NCI-H524 (cell line): ENCODE measurements around the gene PGAP3.

Experiments used
- DNase-seq, 2 experiments: peaks; one replicate each; lab custom pipeline; 2025; lab: John Stamatoyannopoulos, UW

PGAP3 gene

DNA sequence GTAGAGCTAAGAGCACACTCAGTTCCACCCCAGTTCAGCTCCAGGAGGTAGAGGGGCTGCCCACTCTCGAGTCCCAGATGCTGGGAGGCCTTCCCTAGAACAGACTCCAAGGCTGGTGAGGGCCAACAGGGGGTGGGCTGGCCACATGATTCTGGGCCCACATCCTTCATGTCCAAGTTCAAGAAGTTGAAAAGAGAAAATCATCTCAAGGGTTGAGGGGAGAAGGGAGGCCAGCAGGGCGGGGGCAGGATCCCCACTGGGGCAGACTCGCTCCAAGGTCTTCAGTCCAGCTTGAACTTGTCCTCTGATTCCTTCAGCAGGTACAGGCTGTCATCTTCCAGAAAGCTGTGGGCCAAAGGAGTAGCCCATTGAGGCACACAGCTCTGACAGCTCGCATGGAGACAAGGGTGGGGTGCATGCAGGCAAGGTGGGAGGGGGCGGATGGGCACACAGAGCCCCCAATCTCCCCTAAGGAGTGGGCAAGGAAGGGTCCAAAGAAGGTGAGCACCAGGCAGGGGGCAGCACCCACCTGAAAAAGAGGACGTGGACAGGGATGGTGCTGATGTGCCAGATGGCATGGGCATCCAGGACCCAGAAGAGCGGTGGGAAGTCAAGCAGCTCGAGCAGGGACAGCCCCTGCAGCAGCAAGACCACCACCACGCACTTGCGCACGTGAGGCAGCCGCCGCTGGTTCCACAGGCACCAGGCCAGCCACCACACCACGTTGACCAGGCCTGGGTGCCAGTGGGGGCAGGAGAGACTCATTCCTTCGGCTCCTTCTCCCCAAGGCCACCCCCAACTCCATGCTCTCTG lies 15.1 kb downstream of the PGAP3 start:
- DNase-seq = no peak

DNA sequence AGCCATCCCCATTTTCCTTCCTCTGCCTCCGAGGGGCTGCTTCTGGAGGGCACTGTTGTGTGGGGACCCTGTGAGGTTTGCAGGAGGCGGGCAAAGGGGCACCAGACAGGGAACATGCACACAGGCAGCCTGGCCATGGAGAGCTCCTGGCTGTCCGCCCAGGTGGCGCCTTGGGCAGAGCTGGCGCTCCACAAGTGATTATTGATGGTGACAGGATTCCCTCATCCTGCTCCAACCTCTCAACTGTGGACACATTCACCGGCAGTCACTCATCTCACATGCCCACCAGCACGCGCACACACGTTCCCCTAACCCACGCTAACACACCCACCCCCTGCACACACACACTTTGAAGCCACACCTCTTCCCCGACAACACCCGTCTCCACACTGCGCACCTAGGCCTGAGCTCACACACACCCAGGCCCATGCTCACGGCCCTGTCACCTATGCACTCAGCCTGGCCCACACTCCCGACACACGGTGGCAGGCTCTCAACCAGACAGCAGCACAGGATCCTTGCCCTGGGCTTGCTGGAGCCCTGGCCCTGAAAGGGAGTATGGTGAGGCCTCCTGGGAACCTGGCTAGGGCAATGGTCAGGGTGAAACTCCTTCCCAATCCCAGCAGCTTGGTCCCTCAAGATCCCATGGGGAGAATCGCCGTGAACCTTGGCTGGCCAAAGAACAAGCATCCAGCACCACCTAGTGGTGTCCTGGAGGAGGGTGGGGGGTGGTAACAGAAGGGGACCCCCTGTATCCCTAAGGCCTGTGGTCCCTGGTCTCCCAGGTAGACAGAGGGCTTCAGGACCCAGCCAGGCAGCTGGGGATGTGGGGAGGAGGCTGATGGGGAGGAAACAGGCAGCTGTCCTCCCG lies 16.0 kb downstream of the PGAP3 start:
- DNase-seq = peak; percentile 23 to 61

- DNase-seq = no peak
Measured at GRCh38 chr17:39670746-39671145, 17.1 kb downstream of the PGAP3 start.

GRCh38 chr17:39669897-39670735 lies 17.7 kb downstream of the PGAP3 start:
- no peak for DNase-seq

GRCh38 chr17:39667945-39668924 lies 19.6 kb downstream of the PGAP3 start, which contains the start of gene PNMT:
TSS of gene PNMT (plus strand) at chr17:39668453. CDS start at chr17:39668476, 23 bp downstream.
- peak in 1 of 2 experiments; percentile 73 for DNase-seq

- DNase-seq = peak in 1 of 2 experiments; percentile 20
Measured at GRCh38 chr17:39667262-39667944, 20.5 kb downstream of the PGAP3 start.

DNA sequence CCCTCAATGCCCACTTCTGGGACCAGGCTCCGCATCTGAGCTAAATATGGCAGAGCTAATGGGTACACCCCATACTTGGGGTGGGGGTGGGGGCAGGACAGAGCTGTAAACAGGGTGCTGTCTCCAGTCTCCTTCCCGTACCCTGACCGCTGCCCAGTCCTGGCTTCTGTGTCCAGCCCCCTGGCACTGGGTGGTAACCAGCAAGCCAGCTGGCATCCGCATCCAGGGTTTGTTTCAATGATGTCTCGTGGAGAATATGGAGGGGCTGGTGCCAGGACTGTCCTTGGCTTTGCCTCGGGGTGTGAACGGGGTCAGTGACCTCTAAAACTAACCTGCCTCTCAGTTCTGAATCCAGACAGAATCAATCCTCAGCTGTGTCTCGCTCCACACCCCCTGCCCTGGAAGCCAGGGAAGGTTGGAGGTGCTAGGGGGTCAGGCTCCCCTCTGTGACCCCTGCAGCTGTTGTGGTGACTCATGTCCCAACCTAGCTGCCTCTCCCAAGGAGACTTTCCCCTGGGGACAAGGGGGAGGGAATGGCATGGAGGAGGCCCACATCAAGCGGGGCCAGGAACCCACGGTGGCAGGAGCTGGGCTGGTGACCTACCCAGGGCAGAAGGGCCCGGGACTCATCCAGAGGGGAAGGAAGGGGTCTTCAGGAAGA lies 21.1 kb downstream of the PGAP3 start:
- DNase-seq = no peak

GRCh38 chr17:39666231-39666600 lies 21.6 kb downstream of the PGAP3 start:
- no peak for DNase-seq

- peak; percentile 70 to 83 for DNase-seq
Measured at GRCh38 chr17:39665642-39666224, 22.1 kb downstream of the PGAP3 start.

DNA sequence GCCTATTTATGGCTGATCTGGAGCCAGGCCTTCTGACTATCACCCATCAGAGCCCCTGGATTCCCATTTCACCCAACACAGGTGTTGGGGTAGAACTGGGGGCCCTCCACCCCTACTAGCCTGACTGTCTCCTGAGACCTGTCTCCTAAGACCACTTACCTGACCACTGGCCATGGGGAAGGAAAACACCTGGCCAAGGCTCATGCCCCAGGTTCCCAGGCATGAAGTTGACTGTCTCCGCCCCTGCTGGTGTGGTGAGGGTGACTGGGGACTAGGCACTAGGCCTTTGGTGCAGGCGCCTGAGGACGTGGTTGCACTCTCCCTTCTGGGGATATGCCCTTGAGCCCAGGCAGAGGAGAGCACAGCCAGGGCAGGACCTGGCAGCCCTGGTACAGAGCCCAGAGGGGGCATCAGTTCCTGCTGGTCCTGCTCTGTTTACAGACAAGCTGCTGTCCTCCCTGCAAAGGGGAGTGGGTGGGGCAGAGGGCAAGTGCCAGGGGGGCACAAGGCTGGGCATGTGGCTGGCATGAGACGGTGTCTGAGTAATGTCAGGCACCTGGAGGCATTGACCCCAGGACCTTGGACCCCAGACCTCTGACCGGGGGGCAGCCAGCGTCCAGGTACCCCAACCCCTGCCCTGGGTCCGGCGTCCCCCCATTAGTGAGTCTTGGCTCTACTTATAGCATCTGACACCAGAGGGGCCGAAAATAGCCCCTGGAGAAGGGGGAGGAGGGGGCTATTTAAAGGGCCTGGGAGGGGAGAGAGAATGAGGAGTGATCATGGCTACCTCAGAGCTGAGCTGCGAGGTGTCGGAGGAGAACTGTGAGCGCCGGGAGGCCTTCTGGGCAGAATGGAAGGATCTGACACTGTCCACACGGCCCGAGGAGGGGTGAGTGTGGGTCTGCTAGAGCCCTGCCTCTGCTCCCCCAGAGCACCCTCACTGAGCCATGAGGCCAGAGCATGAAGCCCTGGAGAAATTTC lies 23.0 kb downstream of the PGAP3 start, which contains the start of gene TCAP:
Gene TCAP, plus strand, starts transcription at position 769 of the 981 bp plus-strand sequence. Its CDS starts 11 bp downstream, at position 780.
- no peak for DNase-seq

GRCh38 chr17:39663688-39664580 lies 23.9 kb downstream of the PGAP3 start:
- DNase-seq = no peak

- DNase-seq = no peak
Measured at GRCh38 chr17:39663340-39663687, 24.5 kb downstream of the PGAP3 start.

GRCh38 chr17:39662551-39663339 lies 25.1 kb downstream of the PGAP3 start:
- DNase-seq = no peak

DNA sequence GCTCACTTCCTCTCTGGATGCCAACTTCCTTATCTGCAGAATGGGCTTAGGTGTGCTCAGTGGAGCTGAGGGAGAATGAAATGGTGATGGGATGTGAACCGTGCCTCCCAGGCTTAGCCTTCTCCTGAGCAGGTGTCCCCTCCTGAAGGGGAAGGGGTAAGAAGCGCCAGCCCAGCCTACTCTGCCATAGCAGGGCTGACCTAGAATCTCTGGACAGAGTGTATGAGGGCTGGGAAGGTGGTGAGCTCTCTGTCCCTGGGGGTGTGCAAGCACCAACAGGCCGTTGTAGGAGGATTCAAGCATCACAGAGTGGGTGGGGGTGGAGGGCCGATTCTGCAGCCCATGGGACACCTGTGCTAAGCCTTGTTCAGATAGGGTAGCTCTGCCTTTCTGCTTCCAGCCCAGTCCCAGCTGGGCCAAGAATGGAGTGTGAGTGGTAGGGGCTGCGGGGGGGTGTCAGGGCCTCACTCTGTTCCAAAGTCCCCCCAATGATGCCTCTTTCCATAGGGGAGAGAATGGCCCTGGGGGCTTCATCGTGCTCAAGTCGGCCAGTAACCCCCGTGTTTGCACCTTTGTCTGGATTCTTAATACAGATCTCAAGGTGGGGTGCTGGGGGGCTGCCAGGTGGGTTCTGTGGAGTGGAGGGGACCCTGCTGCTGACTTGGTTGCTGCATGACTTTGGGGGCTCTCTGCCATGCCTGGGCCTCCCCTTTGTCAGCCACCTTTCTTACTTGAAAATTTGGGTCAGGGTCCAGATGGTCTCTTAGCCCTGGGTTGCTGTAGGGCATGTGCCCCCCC lies 25.9 kb downstream of the PGAP3 start:
- no peak for DNase-seq
